ENCODE results near the gene ITGB2.

GRCh38 chr21:44873356-44874239 is 47.1 kb downstream of the ITGB2 start, which contains the start of gene PTTG1IP:
- TF ChIP-seq CTCF (conservative IDR thresholded peaks at IDR 0.05) = no peak
- no peak for TF ChIP-seq EZH2 (IDR thresholded peaks at IDR 0.05; ENCODE audit: low read depth)
